Measurements from ENCODE around the gene FMO2.

The FMO2 gene

DNA sequence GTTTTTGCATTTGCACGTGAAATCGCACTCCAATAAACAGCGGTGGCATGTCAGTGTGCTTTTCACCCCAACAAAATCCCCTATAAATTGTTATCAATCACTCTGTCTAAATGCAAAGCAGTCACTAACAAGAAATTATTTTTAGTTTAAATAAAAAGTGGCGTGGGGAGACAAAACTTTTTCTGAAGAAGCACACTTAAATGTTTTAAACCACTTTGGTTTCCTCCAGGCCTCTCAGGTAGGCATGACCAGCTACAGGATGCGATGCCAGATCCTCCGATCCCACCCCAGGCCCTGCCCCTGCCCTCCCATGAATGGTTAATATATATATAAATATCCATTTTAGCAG, 66.8 kb downstream of the FMO2 start:
- Mint-ChIP-seq H3K9me3 (no peaks in the 10 kb centered on the region), H3K4me1 (ENCODE audit: low read depth) (peaks cover 4% of the 10 kb centered on the region), H3K27ac (no peak overlapping the region), H3K36me3 (ENCODE audit: low read depth) (no peaks in the 10 kb centered on the region), H3K27me3 (peaks cover 47% of the 10 kb centered on the region), H3K4me3 (peak overlapping the region; percentile 82)

DNA sequence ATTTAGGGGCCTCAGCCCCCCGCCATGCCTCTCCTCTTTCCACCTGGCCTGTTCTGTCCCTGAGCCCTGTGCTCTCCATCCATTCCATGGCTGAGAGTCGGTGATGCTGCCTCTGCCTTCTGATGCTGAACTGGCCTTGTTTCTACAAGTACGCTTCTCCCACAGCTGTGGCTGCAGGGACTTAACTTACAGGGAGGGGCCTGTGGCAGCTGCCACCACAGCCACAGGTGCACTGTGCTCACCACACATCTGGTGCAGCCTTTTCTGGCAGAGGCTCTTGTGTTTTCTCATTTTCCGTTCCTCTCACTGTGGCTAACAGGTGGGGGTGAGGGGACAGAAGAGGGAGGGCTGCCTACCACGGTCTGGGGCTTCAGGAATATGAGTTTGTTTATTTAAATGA, 67.4 kb downstream of the FMO2 start:
- H3K4me3 Mint-ChIP-seq, result peak overlapping the region; percentile 39
- peaks cover 47% of the 10 kb centered on the region for H3K27me3 Mint-ChIP-seq
- H3K4me1 Mint-ChIP-seq (ENCODE audit: low read depth), result peaks cover 4% of the 10 kb centered on the region
- H3K36me3 Mint-ChIP-seq (ENCODE audit: low read depth), result no peaks in the 10 kb centered on the region
- H3K9me3 Mint-ChIP-seq, result no peaks in the 10 kb centered on the region
- no peak overlapping the region for H3K27ac Mint-ChIP-seq

DNA sequence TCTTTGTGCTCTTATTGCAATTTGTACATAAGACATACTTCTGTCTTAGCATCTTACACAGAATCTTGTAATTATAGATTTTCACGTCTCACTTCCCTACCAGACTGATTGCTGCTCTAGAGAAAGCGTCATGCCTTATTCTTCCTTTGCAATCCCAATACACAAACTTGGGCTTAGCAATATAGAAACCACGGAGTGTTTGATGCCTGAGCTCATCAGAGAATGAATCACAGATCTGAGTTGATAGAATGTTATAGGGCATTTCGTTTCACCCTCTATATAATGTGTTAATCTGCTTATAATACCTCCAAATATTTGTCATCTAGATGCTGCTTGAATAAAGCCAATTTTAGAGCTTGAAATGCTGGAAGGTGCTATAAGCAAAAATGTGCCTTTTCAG, 69.8 kb downstream of the FMO2 start:
- H3K27ac Mint-ChIP-seq, result no peak overlapping the region
- peaks cover 4% of the 10 kb centered on the region for H3K4me1 Mint-ChIP-seq (ENCODE audit: low read depth)

DNA sequence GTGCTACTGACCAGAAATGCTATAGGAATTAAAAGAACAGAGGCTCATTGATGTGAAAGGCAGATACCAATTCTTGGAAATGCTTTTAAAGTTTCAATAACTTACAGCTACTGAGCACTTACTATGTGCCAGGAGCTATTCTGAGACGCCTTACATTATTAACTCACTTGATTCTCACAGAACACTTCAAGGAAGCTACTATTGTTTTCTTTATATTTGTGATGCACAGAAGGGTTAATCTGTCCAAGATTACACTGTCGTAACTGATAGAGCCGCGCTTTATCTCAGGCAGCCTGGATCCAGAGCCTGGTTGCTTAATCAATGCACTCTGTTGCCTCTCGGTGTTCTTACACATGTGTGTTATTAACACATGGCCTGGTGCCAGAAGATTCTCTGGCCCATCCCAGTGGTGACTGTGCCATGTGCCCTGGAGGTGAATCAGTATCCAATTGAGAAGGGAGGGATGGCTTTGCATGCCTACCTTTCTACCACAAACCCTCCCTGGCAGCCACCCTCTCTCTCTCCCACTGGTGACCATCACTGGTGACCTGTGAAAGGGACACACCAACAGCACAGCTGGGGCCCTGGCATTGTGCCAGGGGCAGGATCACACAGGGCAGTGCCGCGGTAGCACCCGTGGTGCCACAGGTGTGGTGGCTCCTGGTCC, 72.0 kb downstream of the FMO2 start:
- no peaks in the 10 kb centered on the region for H3K36me3 Mint-ChIP-seq (ENCODE audit: low read depth)
- H3K27me3 Mint-ChIP-seq, result peaks cover 24% of the 10 kb centered on the region
- H3K4me3 Mint-ChIP-seq, result no peak overlapping the region
- no peak overlapping the region for H3K27ac Mint-ChIP-seq
- no peaks in the 10 kb centered on the region for H3K9me3 Mint-ChIP-seq
- H3K4me1 Mint-ChIP-seq (ENCODE audit: low read depth), result peaks cover 4% of the 10 kb centered on the region

More for the DNA sequence above, 69.8 kb downstream of the FMO2 start:
- H3K4me3 Mint-ChIP-seq, result no peak overlapping the region
- H3K36me3 Mint-ChIP-seq (ENCODE audit: low read depth), result no peaks in the 10 kb centered on the region
- H3K9me3 Mint-ChIP-seq, result no peaks in the 10 kb centered on the region
- peaks cover 35% of the 10 kb centered on the region for H3K27me3 Mint-ChIP-seq

DNA sequence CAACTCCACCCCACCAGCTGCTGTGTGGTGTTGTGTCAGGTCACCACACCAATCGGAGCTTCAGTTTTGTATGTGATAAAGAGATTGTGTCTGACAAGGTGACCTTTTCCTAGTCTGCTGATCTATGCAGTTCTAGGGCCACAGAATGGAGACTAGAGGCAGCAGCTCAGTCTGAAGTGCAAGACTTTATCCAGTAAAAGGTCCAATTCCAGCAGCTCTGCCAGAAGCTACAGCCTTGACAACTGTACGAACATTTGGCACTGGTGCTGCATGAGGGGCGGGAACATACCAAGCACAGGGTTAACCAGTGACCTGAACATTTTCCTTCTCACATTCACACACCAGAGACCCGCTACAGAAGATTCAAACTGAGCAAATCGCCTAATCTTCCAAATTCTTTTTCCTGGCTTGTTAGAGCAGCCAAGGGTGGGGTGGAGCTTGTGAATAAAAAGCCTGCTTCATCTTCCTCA, 72.5 kb downstream of the FMO2 start:
- Mint-ChIP-seq H3K36me3 (ENCODE audit: low read depth) (no peaks in the 10 kb centered on the region), H3K27ac (no peak overlapping the region), H3K27me3 (peaks cover 18% of the 10 kb centered on the region), H3K4me1 (ENCODE audit: low read depth) (no peaks in the 10 kb centered on the region), H3K4me3 (no peak overlapping the region), H3K9me3 (no peaks in the 10 kb centered on the region)

DNA sequence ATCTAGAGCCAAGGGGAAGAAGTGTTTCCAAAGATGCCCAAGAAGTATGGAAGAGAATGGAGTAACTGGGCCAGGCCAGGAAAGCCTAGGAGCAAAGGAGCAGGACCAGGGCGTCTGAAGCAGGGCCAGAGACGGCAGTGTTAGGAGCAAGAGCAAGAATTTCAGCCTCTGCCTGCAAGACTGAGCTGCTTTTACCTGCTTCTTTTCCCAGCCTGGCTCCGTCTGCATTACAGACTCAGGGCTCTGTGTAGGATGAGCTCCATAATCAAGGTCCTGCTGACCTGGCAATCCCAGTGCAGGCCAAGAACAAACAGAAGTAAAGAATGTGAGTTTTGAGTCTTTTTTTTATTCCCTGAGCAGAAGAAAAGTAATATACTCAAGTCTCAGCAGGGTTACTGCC, 73.3 kb downstream of the FMO2 start:
- Mint-ChIP-seq H3K9me3 (no peaks in the 10 kb centered on the region), H3K4me3 (no peak overlapping the region), H3K27ac (no peak overlapping the region), H3K36me3 (ENCODE audit: low read depth) (no peaks in the 10 kb centered on the region), H3K27me3 (peaks cover 12% of the 10 kb centered on the region), H3K4me1 (ENCODE audit: low read depth) (no peaks in the 10 kb centered on the region)

DNA sequence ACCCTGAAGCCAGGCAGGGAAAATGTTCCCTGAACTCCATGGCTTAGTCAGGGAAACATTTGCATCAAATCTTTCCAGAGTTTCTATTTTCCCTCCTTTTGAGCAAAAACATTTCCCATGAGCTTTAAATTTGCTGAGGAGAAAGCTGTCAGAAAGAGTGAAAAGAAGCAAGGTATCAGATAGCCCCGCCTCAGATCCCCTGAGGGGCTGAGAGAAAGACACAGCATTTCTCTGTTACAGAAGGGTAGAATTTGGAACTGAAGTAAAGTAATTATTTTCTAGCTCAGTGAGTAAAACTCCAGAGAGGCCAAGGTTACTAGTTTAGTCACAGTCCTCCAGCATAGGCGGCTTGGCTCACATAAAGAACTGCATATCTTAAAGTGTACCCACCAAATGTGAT, 73.8 kb downstream of the FMO2 start:
- no peaks in the 10 kb centered on the region for H3K36me3 Mint-ChIP-seq (ENCODE audit: low read depth)
- H3K9me3 Mint-ChIP-seq, result no peaks in the 10 kb centered on the region
- H3K27me3 Mint-ChIP-seq, result peaks cover 12% of the 10 kb centered on the region
- H3K27ac Mint-ChIP-seq, result no peak overlapping the region
- no peaks in the 10 kb centered on the region for H3K4me1 Mint-ChIP-seq (ENCODE audit: low read depth)
- no peak overlapping the region for H3K4me3 Mint-ChIP-seq
